Measurements from ENCODE around the gene C2CD5.

DNA sequence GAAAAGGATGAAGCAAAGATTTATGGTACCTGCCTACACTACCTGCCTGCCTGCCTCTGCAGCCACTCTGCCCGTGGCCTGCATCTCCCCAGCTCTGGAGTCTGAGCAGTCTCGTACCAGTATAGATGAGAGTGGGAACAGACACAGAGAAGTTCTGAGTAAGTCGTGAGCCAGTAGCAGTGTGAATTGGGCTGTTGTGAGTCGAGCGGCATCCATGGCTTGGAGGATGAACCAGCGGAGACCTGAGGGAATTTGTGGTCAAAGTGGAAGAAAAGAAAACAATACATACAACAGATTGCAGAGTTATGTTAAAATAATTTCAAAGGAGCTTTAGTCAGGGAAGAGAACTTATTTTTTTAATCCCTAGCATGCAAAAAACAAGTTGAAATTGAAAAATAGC is 25.3 kb downstream of the C2CD5 start:
- TF ChIP-seq, protein P1, sequence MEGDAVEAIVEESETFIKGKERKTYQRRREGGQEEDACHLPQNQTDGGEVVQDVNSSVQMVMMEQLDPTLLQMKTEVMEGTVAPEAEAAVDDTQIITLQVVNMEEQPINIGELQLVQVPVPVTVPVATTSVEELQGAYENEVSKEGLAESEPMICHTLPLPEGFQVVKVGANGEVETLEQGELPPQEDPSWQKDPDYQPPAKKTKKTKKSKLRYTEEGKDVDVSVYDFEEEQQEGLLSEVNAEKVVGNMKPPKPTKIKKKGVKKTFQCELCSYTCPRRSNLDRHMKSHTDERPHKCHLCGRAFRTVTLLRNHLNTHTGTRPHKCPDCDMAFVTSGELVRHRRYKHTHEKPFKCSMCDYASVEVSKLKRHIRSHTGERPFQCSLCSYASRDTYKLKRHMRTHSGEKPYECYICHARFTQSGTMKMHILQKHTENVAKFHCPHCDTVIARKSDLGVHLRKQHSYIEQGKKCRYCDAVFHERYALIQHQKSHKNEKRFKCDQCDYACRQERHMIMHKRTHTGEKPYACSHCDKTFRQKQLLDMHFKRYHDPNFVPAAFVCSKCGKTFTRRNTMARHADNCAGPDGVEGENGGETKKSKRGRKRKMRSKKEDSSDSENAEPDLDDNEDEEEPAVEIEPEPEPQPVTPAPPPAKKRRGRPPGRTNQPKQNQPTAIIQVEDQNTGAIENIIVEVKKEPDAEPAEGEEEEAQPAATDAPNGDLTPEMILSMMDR (IDR thresholded peaks at IDR 0.05) = no peak
- TF ChIP-seq POLR2A (IDR thresholded peaks at IDR 0.05; ENCODE audit: low read depth) = no peak
- no peak for TF ChIP-seq POLR2AphosphoS5 (IDR thresholded peaks at IDR 0.05)
